Thyroid gland (tissue), 4 donors: ENCODE measurements around the gene SNAP29. TPM values are rescaled to one million over a fixed set of nuclear protein-coding genes. Genes with fewer than 3 reads are reported as not detected.
A peak's percentile ranks its signal among the peaks of the same experiment; 100 is the strongest.

ENCODE experiments used
- DNase-seq, 2 donors: peaks; one replicate each; pipeline ENCODE4 v3.0.0-alpha.2; 2019
- H3K27ac ChIP-seq, 3 donors: fragments of 200-600 bp; sonication (generic); 1 replicate in 2 of 3; 2 replicates in 1 of 3; pipeline ENCODE4 v1.5.1; 2016 to 2019; ENCODE audit warnings: mild to moderate bottlenecking in 1 of 3, moderate library complexity in 1 of 3
- H3K27me3 ChIP-seq: fragments of 200-600 bp; sonication (generic); one replicate; pipeline ENCODE4 v1.5.1; 2019
- H3K36me3 ChIP-seq, 2 donors: fragments of 200-600 bp; sonication (generic); one replicate each; pipeline ENCODE4 v1.5.1; 2016 to 2019
- H3K4me1 ChIP-seq, 2 donors: fragments of 200-600 bp; sonication (generic); one replicate each; pipeline ENCODE4 v1.5.1; 2017 to 2019
- H3K4me3 ChIP-seq, 3 donors: fragments of 200-600 bp; sonication (generic); replicated peaks in 1 of 3; 1 replicate in 2 of 3; 2 replicates in 1 of 3; pipeline ENCODE4 v1.5.1; 2016; ENCODE audit warnings: mild to moderate bottlenecking in 1 of 3
- H3K9me3 ChIP-seq: fragments of 200-600 bp; sonication (generic); one replicate; pipeline ENCODE4 v1.5.1; 2017
- POLR2A ChIP-seq, 2 donors: fragments of 450-650 bp; IDR thresholded peaks; one replicate each; pipeline ENCODE4 v1.6.1; 2017; ENCODE audit warnings: antibody characterized with exemption in 2 of 2, mild to moderate bottlenecking in 2 of 2, moderate library complexity in 1 of 2
- WGBS, 2 donors: methylation state at CpG; one replicate each; pipeline ENCODE4 v1.1.5; 2017; 5-methylcytosine and 5-hydroxymethylcytosine counted together
- intact Hi-C: fragments of 100-400 bp; cut with DNase I; formaldehyde crosslinking; loops from one replicate; pipeline ENCODE4 v1.15.1; 2023
- total RNA-seq, 4 donors: library from RNA; depleted of rRNA; stranded (reverse); fragments of >200 nt; gene quantifications; one replicate each; pipeline ENCODE4 v1.2.3, GENCODE V29; 2016
- TF ChIP-seq, protein P1 (sequence below), 6 experiments: fragments of 200-600 bp in 3 of 6; fragments of 450-650 bp in 3 of 6; sonication (generic) in 3 of 6; IDR thresholded peaks; one replicate each; pipeline ENCODE4 v1.5.1; 2016 to 2019; ENCODE audit warnings: antibody characterized with exemption in 6 of 6, mild to moderate bottlenecking in 2 of 6, inconsistent platforms in 1 of 6, moderate library complexity in 1 of 6

The SNAP29 gene
- total RNA-seq, 4 donors from 2014 or later = 17.1 to 21.1 (median 17.6) TPM

DNA sequence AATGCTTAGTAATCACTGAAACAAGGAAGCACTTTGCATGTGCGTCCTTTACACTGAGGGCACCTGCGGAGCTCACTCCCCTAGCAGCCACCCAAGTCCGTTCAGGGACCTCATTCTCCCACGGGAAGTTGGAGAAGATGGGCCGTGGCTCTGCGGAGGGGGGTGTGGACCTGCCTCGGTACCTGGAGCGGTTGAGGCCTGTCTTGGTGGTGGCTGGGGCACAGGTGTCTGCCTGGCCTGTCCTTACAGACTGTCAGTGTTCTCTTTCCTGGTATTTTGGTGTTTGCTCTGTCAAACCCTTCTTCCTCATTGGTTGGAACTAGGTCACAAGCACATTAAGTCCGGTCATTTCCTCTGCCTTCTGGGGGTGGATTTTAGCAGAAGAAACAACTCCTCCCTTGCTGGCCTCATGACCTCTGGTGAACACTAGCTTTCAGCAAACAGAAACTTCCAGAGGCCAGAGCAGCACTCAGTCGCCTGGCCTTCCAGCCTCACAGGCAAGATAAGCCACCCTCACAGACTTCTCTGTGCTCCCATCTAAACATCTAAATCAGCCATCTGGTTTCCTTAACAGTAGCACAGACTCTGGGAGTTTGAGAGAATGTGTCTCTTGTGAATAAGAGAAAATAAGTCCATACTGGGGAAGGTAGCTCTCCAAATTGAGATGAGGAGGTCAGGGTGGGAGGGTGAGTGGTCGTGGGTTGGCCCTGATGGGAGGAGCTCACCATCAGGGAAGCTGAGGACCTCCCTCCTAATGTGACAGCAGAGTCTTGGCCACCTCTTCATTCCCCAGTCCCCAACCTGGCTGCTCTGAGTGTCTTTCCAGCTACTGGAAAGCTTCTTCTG, 8.6 kb downstream of the SNAP29 start:
- DNase-seq = peak; percentile 2 to 15
- 58 to 66% methylated on average over 7 to 9 of the region's 11 CpGs for WGBS, 2 donors

DNA sequence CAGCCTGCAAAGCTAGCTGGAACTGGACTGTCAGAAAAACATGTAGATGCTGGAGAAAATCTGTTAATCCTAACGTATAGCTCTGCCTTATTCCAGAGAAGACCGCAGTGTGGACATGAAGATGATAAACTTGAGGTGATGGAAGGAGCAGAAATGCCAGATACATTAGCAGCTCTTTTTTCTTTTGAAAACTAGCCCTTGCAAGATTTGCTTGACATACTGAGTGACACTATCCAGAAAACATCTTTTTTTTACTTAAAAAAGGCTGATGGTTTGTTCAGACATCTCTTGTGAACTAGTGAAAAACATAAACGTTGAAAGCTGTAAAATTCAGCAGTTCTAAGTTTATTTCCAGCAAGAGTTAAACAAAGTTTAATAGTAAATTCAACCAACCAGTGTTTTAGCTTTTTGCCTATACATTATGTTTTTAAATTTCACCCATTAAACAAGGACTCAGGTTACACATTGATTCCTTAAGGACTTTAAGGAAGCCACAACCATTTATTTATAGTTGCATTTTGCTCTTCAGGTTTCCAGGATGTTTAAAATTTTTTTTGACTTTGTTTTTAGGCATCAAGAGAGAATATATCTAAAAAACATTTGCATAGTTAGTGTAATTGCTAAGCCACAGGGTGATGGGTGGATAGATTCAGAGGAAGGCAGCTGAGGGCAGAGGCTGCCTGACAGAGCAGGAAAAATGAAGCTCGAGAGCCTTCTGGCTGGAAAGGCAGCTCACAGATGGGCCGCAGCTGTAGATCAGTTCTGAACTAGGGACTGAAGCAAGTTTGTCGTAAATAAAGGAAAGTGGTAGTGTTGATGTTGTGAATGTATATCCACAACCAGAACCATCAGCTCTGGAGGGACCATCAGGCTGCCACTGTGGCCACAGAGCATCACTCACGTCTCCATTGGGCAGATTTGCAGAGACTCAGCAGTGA, 9.5 kb downstream of the SNAP29 start:
- Histone ChIP-seq H3K9me3 (no peaks in the 10 kb centered on the region), H3K4me3 (no peak overlapping the region), H3K36me3 (peaks cover 14 to 19% of the 10 kb centered on the region in 2 donors), H3K27me3 (no peaks in the 10 kb centered on the region), H3K27ac (peak overlapping the region in 2 of 3 donors; percentile 14 to 90), H3K4me1 (peaks cover 8 to 13% of the 10 kb centered on the region in 2 donors)
- DNase-seq = no peak
- WGBS, 2 donors = 85% methylated on average over 7 of the region's 7 CpGs
- no peak for TF ChIP-seq POLR2A (IDR thresholded peaks at IDR 0.05)
- TF ChIP-seq, protein P1, sequence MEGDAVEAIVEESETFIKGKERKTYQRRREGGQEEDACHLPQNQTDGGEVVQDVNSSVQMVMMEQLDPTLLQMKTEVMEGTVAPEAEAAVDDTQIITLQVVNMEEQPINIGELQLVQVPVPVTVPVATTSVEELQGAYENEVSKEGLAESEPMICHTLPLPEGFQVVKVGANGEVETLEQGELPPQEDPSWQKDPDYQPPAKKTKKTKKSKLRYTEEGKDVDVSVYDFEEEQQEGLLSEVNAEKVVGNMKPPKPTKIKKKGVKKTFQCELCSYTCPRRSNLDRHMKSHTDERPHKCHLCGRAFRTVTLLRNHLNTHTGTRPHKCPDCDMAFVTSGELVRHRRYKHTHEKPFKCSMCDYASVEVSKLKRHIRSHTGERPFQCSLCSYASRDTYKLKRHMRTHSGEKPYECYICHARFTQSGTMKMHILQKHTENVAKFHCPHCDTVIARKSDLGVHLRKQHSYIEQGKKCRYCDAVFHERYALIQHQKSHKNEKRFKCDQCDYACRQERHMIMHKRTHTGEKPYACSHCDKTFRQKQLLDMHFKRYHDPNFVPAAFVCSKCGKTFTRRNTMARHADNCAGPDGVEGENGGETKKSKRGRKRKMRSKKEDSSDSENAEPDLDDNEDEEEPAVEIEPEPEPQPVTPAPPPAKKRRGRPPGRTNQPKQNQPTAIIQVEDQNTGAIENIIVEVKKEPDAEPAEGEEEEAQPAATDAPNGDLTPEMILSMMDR (IDR thresholded peaks at IDR 0.05) = no peak
- intact Hi-C loops = no loop called here

More for the DNA sequence above, 8.6 kb downstream of the SNAP29 start:
- H3K36me3 ChIP-seq = peaks cover 14% of the 10 kb centered on the region in 2 donors
- intact Hi-C loops = no loop called here
- peaks cover 8 to 13% of the 10 kb centered on the region in 2 donors for H3K4me1 ChIP-seq
- TF ChIP-seq POLR2A (IDR thresholded peaks at IDR 0.05) = peak in 1 of 2 donors; percentile 46
- TF ChIP-seq, protein P1 (IDR thresholded peaks at IDR 0.05) = no peak
- peak overlapping the region in 2 of 3 donors; percentile 43 to 90 for H3K27ac ChIP-seq
- H3K9me3 ChIP-seq = no peaks in the 10 kb centered on the region
- no peak overlapping the region for H3K4me3 ChIP-seq
- no peaks in the 10 kb centered on the region for H3K27me3 ChIP-seq

- peaks cover 8 to 13% of the 10 kb centered on the region in 2 donors for H3K4me1 ChIP-seq
- no peak for DNase-seq
- intact Hi-C loops = no loop called here
- no peak overlapping the region for H3K27ac ChIP-seq
- no peaks in the 10 kb centered on the region for H3K27me3 ChIP-seq
- 93 to 95% methylated on average over 2 of the region's 2 CpGs for WGBS, 2 donors
- no peak overlapping the region for H3K4me3 ChIP-seq
- H3K9me3 ChIP-seq = no peaks in the 10 kb centered on the region
- TF ChIP-seq POLR2A (IDR thresholded peaks at IDR 0.05) = no peak
- TF ChIP-seq, protein P1 (IDR thresholded peaks at IDR 0.05) = no peak
- H3K36me3 ChIP-seq = peaks cover 14 to 21% of the 10 kb centered on the region in 2 donors
Measured at GRCh38 chr22:20869234-20869633, 10.4 kb downstream of the SNAP29 start.

- H3K27me3 ChIP-seq = no peaks in the 10 kb centered on the region
- H3K9me3 ChIP-seq = no peaks in the 10 kb centered on the region
- 95 to 96% methylated on average over 3 of the region's 3 CpGs for WGBS, 2 donors
- DNase-seq = no peak
- intact Hi-C loops = no loop called here
- TF ChIP-seq POLR2A (IDR thresholded peaks at IDR 0.05) = no peak
- TF ChIP-seq, protein P1 (IDR thresholded peaks at IDR 0.05) = no peak
- H3K4me3 ChIP-seq = no peak overlapping the region
- peaks cover 14 to 25% of the 10 kb centered on the region in 2 donors for H3K36me3 ChIP-seq
- H3K27ac ChIP-seq = no peak overlapping the region
- no peaks in the 10 kb centered on the region for H3K4me1 ChIP-seq
Measured at GRCh38 chr22:20873214-20873613, 14.4 kb downstream of the SNAP29 start.
